Esophagus muscularis mucosa (tissue), 4 donors: ENCODE results near the gene AQP6. TPM values are rescaled to one million over a fixed set of nuclear protein-coding genes. Genes with fewer than 3 reads are reported as not detected.

ENCODE experiments used
- DNase-seq: peaks from one replicate; pipeline ENCODE4 v3.0.0-alpha.2; 2017; ENCODE audit errors: extremely low spot score
- H3K27ac ChIP-seq, 4 donors: fragments of 200-600 bp; sonication (generic); replicated peaks in 1 of 4; 1 replicate in 3 of 4; 2 replicates in 1 of 4; pipeline ENCODE4 v1.5.1; 2016 to 2019; ENCODE audit warnings: mild to moderate bottlenecking in 1 of 4
- H3K27me3 ChIP-seq, 4 donors: fragments of 200-600 bp; sonication (generic); one replicate each; pipeline versions ENCODE4 v1.5.1 to v1.6.0; 2016 to 2019
- H3K36me3 ChIP-seq, 4 donors: fragments of 200-600 bp; sonication (generic); one replicate each; pipeline ENCODE4 v1.5.1; 2016 to 2019
- H3K4me1 ChIP-seq, 4 donors: fragments of 200-600 bp; sonication (generic); one replicate each; pipeline ENCODE4 v1.5.1; 2016 to 2019
- H3K4me3 ChIP-seq, 4 donors: fragments of 200-600 bp; sonication (generic); 1 replicate in 2 of 4; 2 replicates in 2 of 4; pipeline ENCODE4 v1.5.1; 2016 to 2019; ENCODE audit warnings: mild to moderate bottlenecking in 4 of 4, moderate library complexity in 1 of 4
- H3K9me3 ChIP-seq, 4 donors: fragments of 200-600 bp; sonication (generic); 1 replicate in 3 of 4; 2 replicates in 1 of 4; pipeline ENCODE4 v1.5.1; 2016 to 2019
- CTCF ChIP-seq, 3 experiments: fragments of 200-600 bp in 2 of 3; fragments of 450-650 bp in 1 of 3; sonication (generic) in 2 of 3; IDR thresholded peaks; one replicate each; pipeline ENCODE4 v1.5.1; 2017 to 2019; ENCODE audit warnings: antibody characterized with exemption in 3 of 3, mild to moderate bottlenecking in 2 of 3, moderate library complexity in 1 of 3
- EP300 ChIP-seq: sonication (generic); formaldehyde crosslinking; IDR thresholded peaks from one replicate; pipeline ENCODE4 v1.6.1; 2017; ENCODE audit warnings: antibody characterized with exemption
- POLR2A ChIP-seq: fragments of 450-650 bp; IDR thresholded peaks from one replicate; pipeline ENCODE4 v1.6.1; 2017; ENCODE audit warnings: antibody characterized with exemption, moderate library complexity, mild to moderate bottlenecking, low read depth
- POLR2AphosphoS5 ChIP-seq, 2 donors: sonication (generic); formaldehyde crosslinking; IDR thresholded peaks; one replicate each; pipeline ENCODE4 v1.6.1; 2017; ENCODE audit warnings: antibody characterized with exemption in 2 of 2
- WGBS: methylation state at CpG from one replicate; pipeline ENCODE4 v1.1.5; 2018; 5-methylcytosine and 5-hydroxymethylcytosine counted together
- intact Hi-C: fragments of 100-400 bp; cut with DNase I; formaldehyde crosslinking; loops from one replicate; pipeline ENCODE4 v1.15.1; 2023
- total RNA-seq, 4 donors: library from RNA; depleted of rRNA; stranded (reverse); fragments of >200 nt; gene quantifications; one replicate each; pipeline versions ENCODE4 v1.1.0 to v1.2.1, GENCODE V29; 2016

The AQP6 gene
- total RNA-seq, 4 donors from 2014 or later, result 0.11 TPM; not detected in 3

DNA sequence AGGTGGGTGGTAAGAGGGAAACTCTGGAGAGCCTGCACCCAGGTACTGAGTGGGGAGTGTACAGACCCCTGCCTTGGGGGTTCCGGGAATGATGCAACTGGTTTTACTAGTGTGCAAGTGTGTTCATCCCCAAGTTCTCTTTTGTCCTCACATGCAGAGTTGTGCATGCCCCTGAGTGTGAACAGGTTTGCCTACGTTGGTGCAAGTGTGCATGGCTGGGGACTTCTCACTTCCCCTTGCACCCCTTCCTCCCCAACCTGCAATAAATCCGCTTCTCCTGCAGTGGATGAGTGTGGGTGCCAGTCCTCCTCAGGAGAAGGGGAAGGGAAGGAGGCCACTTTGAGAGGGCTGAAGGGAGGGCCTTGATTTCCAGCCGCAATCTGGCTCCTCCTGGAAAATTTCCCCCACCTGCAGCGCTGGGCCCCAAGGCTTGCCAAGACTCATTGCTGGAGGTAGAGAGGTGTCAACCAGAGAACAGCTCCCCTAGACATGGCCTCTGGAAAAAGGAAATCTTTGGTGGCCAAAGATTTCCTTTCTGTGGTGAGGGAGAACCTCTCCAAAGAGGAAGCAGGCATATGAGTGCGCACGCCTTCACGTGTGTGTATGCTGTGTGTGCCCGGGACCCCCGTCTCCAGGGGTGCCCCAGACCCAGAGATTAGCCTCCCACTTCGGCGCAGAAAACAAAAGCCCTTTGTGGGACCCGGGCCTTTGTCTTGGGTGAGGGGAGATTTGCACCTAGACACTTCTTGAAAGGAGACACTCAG is 16.7 kb upstream of the AQP6 start:
- Histone ChIP-seq H3K4me1 (peaks cover 0 to 14% (median 6%) of the 10 kb centered on the region in 4 donors), H3K27me3 (peaks cover 0 to 94% (median 38%) of the 10 kb centered on the region in 4 donors), H3K27ac (no peak overlapping the region), H3K4me3 (no peak overlapping the region), H3K36me3 (no peaks in the 10 kb centered on the region), H3K9me3 (no peaks in the 10 kb centered on the region)
- 75% methylated on average over 12 of the region's 13 CpGs for WGBS
- intact Hi-C loops, result no loop called here
- DNase-seq, result no peak
- TF ChIP-seq CTCF (IDR thresholded peaks at IDR 0.05) (no peak), POLR2A (no peak), POLR2AphosphoS5 (IDR thresholded peaks at IDR 0.05) (no peak), EP300 (no peak)

GRCh38 chr12:49956663-49957569 is 15.8 kb upstream of the AQP6 start:
- peaks cover 0 to 94% (median 42%) of the 10 kb centered on the region in 4 donors for H3K27me3 ChIP-seq
- intact Hi-C loops, result no loop called here
- WGBS, result 91% methylated on average over 6 of the region's 6 CpGs

GRCh38 chr12:49957570-49957967 is 15.2 kb upstream of the AQP6 start:
- no peak for TF ChIP-seq CTCF (IDR thresholded peaks at IDR 0.05)
- TF ChIP-seq POLR2A, result no peak
- TF ChIP-seq EP300, result no peak
- TF ChIP-seq POLR2AphosphoS5 (IDR thresholded peaks at IDR 0.05), result no peak
- intact Hi-C loops, result no loop called here
- Histone ChIP-seq H3K4me1 (peaks cover 0 to 28% (median 12%) of the 10 kb centered on the region in 4 donors), H3K4me3 (no peak overlapping the region), H3K27ac (no peak overlapping the region), H3K27me3 (peaks cover 0 to 97% (median 42%) of the 10 kb centered on the region in 4 donors), H3K36me3 (no peaks in the 10 kb centered on the region), H3K9me3 (no peaks in the 10 kb centered on the region)
- DNase-seq, result no peak

More at GRCh38 chr12:49956663-49957569, 15.8 kb upstream of the AQP6 start:
- no peak for DNase-seq
- Histone ChIP-seq H3K4me3 (no peak overlapping the region), H3K9me3 (no peaks in the 10 kb centered on the region), H3K27ac (no peak overlapping the region), H3K36me3 (no peaks in the 10 kb centered on the region), H3K4me1 (peaks cover 0 to 23% (median 11%) of the 10 kb centered on the region in 4 donors)
- TF ChIP-seq POLR2A (no peak), EP300 (no peak)

GRCh38 chr12:49959685-49960473 is 12.9 kb upstream of the AQP6 start:
- intact Hi-C loops, result loop anchor here (10.0 kb wide), 2 partner anchors 185 to 225 kb away; no protein-coding TSS in a partner anchor
- H3K4me3 ChIP-seq, result no peak overlapping the region
- no peak overlapping the region for H3K27ac ChIP-seq
- peaks cover 0 to 77% (median 34%) of the 10 kb centered on the region in 4 donors for H3K27me3 ChIP-seq
- H3K4me1 ChIP-seq, result peaks cover 5 to 36% (median 18%) of the 10 kb centered on the region in 4 donors
- no peaks in the 10 kb centered on the region for H3K9me3 ChIP-seq
- no peaks in the 10 kb centered on the region for H3K36me3 ChIP-seq
- WGBS, result 45% methylated on average over 11 of the region's 11 CpGs
- no peak for DNase-seq
- TF ChIP-seq POLR2A (no peak), EP300 (no peak), CTCF (IDR thresholded peaks at IDR 0.05) (no peak), POLR2AphosphoS5 (IDR thresholded peaks at IDR 0.05) (no peak)
